WTC11 (cell line): Measurements from ENCODE around the gene ATAD3C. TPM values are rescaled to one million over a fixed set of nuclear protein-coding genes. Genes with fewer than 3 reads are reported as not detected.

Experiments
- ATAC-seq: fragments of 200-7000 bp; cut with Tn5 transposase; 2 replicates; pipeline ENCODE4 v1.10.0; 2021; ENCODE audit warnings: mild to moderate bottlenecking, moderate library complexity
- CTCF ChIA-PET: fragments of 300-600 bp; sonication (Branson Sonifier 250); formaldehyde crosslinking; loops from one replicate; lab custom pipeline; 2021; ENCODE audit warnings: antibody characterized with exemption; lab: Charles Lee
- POLR2A ChIA-PET: fragments of 350-600 bp; sonication (Branson Sonifier 250); formaldehyde crosslinking; loops from one replicate; lab custom pipeline; 2021; ENCODE audit warnings: antibody characterized with exemption; lab: Charles Lee
- DNase-seq: peaks from one replicate; pipeline ENCODE4 v3.0.0; 2021; ENCODE audit warnings: low spot score
- H3K27ac Mint-ChIP-seq: 2 replicates; pipeline ENCODE4 v1.8.0; 2021; ENCODE audit warnings: mixed read lengths
- H3K27me3 Mint-ChIP-seq: 2 replicates; pipeline ENCODE4 v1.8.0; 2021; ENCODE audit warnings: low read depth, mild to moderate bottlenecking, moderate library complexity, mixed read lengths
- H3K36me3 Mint-ChIP-seq: 2 replicates; pipeline ENCODE4 v1.8.0; 2021; ENCODE audit warnings: mixed read lengths
- H3K4me1 Mint-ChIP-seq: 2 replicates; pipeline ENCODE4 v1.8.0; 2022; ENCODE audit warnings: mixed read lengths
- H3K4me3 Mint-ChIP-seq: 2 replicates; pipeline ENCODE4 v1.8.0; 2021; ENCODE audit warnings: mild to moderate bottlenecking, moderate library complexity, mixed read lengths
- H3K9me3 Mint-ChIP-seq: 2 replicates; pipeline ENCODE4 v1.8.0; 2021; ENCODE audit warnings: mixed read lengths
- CBFB ChIP-seq: sonication (generic); formaldehyde crosslinking; IDR thresholded peaks from 2 replicates; pipeline ENCODE4 v1.8.1; 2022; ENCODE audit warnings: mild to moderate bottlenecking, low read depth, missing genetic modification reagents
- CREB1 ChIP-seq: sonication (generic); formaldehyde crosslinking; IDR thresholded peaks from 2 replicates; pipeline ENCODE4 v1.8.0; 2023; ENCODE audit warnings: mild to moderate bottlenecking, missing genetic modification reagents
- FOXK1 ChIP-seq: sonication (generic); formaldehyde crosslinking; IDR thresholded peaks from 2 replicates; pipeline ENCODE4 v1.8.0; 2022; ENCODE audit warnings: mild to moderate bottlenecking, moderate library complexity, missing genetic modification reagents
- NFYB ChIP-seq: sonication (generic); formaldehyde crosslinking; conservative IDR thresholded peaks from 2 replicates; pipeline ENCODE4 v1.8.0; 2022; ENCODE audit warnings: low read depth, missing genetic modification reagents
- NR1H2 ChIP-seq: sonication (generic); formaldehyde crosslinking; IDR thresholded peaks from 2 replicates; pipeline ENCODE4 v1.9.0; 2021; ENCODE audit warnings: mild to moderate bottlenecking, moderate library complexity, missing genetic modification reagents
- OVOL2 ChIP-seq: fragments of 250-450 bp; sonication (Bioruptor Pico); IDR thresholded peaks from 2 replicates; pipeline ENCODE4 v1.9.0; 2021; ENCODE audit warnings: mild to moderate bottlenecking, borderline replicate concordance
- PRRX2 ChIP-seq: fragments of 250-450 bp; sonication (Bioruptor Pico); IDR thresholded peaks from 2 replicates; pipeline ENCODE4 v1.8.0; 2021; ENCODE audit warnings: mild to moderate bottlenecking
- RORB ChIP-seq: fragments of 250-450 bp; sonication (Bioruptor Pico); IDR thresholded peaks from 2 replicates; pipeline ENCODE4 v1.9.0; 2021; ENCODE audit warnings: mild to moderate bottlenecking
- TEAD4 ChIP-seq: sonication (generic); formaldehyde crosslinking; IDR thresholded peaks from 2 replicates; pipeline ENCODE4 v1.8.0; 2022; ENCODE audit warnings: mild to moderate bottlenecking, missing genetic modification reagents
- ZBTB21 ChIP-seq: sonication (generic); formaldehyde crosslinking; IDR thresholded peaks from 2 replicates; pipeline ENCODE4 v1.8.1; 2023; ENCODE audit warnings: mild to moderate bottlenecking, missing genetic modification reagents, borderline replicate concordance
- ZNF138 ChIP-seq: sonication (generic); formaldehyde crosslinking; conservative IDR thresholded peaks from 2 replicates; pipeline ENCODE4 v1.8.1; 2022; ENCODE audit warnings: mild to moderate bottlenecking, moderate library complexity, missing genetic modification reagents
- ZNF396 ChIP-seq: fragments of 250-450 bp; sonication (Bioruptor Pico); IDR thresholded peaks from 2 replicates; pipeline ENCODE4 v1.8.0; 2021; ENCODE audit warnings: mild to moderate bottlenecking, moderate library complexity, borderline replicate concordance
- total RNA-seq: library from RNA; stranded (reverse); gene quantifications from 3 replicates; pipeline ENCODE4 v1.2.3, GENCODE V29; 2021
- TF ChIP-seq, protein P1 (sequence below): sonication (generic); formaldehyde crosslinking; IDR thresholded peaks from 2 replicates; pipeline ENCODE4 v1.8.1; 2023; ENCODE audit warnings: mild to moderate bottlenecking, missing genetic modification reagents
- TF ChIP-seq, protein P2 (sequence below): sonication (generic); formaldehyde crosslinking; IDR thresholded peaks from 2 replicates; pipeline ENCODE4 v1.8.0; 2022; ENCODE audit warnings: mild to moderate bottlenecking, missing genetic modification reagents
- TF ChIP-seq, protein P3 (sequence below): sonication (generic); formaldehyde crosslinking; IDR thresholded peaks from 2 replicates; pipeline ENCODE4 v1.8.1; 2022; ENCODE audit warnings: mild to moderate bottlenecking, missing genetic modification reagents, moderate library complexity, borderline replicate concordance
- TF ChIP-seq, protein P4 (sequence below): sonication (generic); formaldehyde crosslinking; IDR thresholded peaks from 2 replicates; pipeline ENCODE4 v1.8.1; 2023; ENCODE audit warnings: mild to moderate bottlenecking, missing genetic modification reagents
- TF ChIP-seq, protein P5 (sequence below): sonication (generic); formaldehyde crosslinking; IDR thresholded peaks from 2 replicates; pipeline ENCODE4 v1.8.1; 2023; ENCODE audit warnings: mild to moderate bottlenecking, moderate library complexity, missing genetic modification reagents
- TF ChIP-seq, protein P6 (sequence below): fragments of 200-600 bp; IDR thresholded peaks from 2 replicates; pipeline ENCODE4 v1.8.0; 2022; ENCODE audit warnings: antibody characterized with exemption
- TF ChIP-seq, protein P7 (sequence below): sonication (generic); formaldehyde crosslinking; IDR thresholded peaks from 2 replicates; pipeline ENCODE4 v1.8.1; 2022; ENCODE audit warnings: mild to moderate bottlenecking, moderate library complexity, missing genetic modification reagents

ATAD3C gene
- total RNA-seq, 1 experiment from 2014 or later, result 0.61 TPM

DNA sequence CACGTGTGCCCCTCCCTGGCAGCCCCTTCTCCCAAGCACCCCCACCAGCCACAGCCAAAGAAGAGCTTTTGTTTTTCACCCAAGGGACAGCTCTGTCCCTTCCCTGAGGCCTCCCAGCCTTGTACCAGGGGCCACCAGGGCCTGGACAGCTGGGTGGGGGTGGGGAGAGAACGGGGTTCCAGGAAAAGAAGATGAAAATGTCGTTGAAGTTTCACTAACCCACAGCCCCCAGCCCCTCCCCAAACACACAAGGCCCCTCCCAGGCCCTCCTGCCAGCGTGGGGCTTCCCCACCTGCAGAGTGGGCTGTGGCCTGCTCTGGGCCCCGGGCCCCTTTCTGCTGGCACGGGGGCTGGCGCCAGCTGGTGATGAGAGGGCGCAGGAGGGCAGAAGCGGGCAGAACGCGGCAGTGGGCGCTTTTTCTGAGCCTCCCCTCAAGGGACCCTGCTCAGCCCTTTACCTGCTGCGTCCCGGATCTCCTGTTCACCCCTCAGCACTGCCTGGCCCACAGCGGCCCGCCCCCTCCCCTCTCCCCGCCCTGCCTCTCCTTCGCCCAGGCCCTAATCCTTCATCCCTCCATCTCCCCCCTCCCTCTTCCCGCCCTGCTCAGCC lies 22.9 kb upstream of the ATAD3C start:
- Mint-ChIP-seq H3K36me3 (no peaks in the 10 kb centered on the region), H3K27me3 (no peaks in the 10 kb centered on the region), H3K9me3 (no peaks in the 10 kb centered on the region), H3K4me3 (peak overlapping the region; percentile 60)
- ATAC-seq, result peak; percentile 8
- POLR2A ChIA-PET, result interaction anchor here (1.3 kb wide), 1 partner anchor 19 kb away, joined by 3 read pairs; no protein-coding TSS in a partner anchor
- TF ChIP-seq TEAD4 (CRISPR knock-in tag) (no peak), RORB (CRISPR knock-in tag) (no peak), ZNF396 (CRISPR knock-in tag) (no peak), CBFB (CRISPR knock-in tag) (no peak), OVOL2 (no peak), CREB1 (CRISPR knock-in tag) (no peak), PRRX2 (no peak), ZNF138 (CRISPR knock-in tag) (no peak), NR1H2 (CRISPR knock-in tag) (no peak), NFYB (CRISPR knock-in tag) (no peak), ZBTB21 (CRISPR knock-in tag) (no peak), FOXK1 (no peak)
- TF ChIP-seq, protein P1, sequence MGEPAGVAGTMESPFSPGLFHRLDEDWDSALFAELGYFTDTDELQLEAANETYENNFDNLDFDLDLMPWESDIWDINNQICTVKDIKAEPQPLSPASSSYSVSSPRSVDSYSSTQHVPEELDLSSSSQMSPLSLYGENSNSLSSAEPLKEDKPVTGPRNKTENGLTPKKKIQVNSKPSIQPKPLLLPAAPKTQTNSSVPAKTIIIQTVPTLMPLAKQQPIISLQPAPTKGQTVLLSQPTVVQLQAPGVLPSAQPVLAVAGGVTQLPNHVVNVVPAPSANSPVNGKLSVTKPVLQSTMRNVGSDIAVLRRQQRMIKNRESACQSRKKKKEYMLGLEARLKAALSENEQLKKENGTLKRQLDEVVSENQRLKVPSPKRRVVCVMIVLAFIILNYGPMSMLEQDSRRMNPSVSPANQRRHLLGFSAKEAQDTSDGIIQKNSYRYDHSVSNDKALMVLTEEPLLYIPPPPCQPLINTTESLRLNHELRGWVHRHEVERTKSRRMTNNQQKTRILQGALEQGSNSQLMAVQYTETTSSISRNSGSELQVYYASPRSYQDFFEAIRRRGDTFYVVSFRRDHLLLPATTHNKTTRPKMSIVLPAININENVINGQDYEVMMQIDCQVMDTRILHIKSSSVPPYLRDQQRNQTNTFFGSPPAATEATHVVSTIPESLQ (CRISPR knock-in tag), result no peak
- TF ChIP-seq, protein P2, sequence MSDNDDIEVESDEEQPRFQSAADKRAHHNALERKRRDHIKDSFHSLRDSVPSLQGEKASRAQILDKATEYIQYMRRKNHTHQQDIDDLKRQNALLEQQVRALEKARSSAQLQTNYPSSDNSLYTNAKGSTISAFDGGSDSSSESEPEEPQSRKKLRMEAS (CRISPR knock-in tag), result no peak
- TF ChIP-seq, protein P3, sequence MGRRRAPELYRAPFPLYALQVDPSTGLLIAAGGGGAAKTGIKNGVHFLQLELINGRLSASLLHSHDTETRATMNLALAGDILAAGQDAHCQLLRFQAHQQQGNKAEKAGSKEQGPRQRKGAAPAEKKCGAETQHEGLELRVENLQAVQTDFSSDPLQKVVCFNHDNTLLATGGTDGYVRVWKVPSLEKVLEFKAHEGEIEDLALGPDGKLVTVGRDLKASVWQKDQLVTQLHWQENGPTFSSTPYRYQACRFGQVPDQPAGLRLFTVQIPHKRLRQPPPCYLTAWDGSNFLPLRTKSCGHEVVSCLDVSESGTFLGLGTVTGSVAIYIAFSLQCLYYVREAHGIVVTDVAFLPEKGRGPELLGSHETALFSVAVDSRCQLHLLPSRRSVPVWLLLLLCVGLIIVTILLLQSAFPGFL (CRISPR knock-in tag), result no peak
- TF ChIP-seq, protein P4, sequence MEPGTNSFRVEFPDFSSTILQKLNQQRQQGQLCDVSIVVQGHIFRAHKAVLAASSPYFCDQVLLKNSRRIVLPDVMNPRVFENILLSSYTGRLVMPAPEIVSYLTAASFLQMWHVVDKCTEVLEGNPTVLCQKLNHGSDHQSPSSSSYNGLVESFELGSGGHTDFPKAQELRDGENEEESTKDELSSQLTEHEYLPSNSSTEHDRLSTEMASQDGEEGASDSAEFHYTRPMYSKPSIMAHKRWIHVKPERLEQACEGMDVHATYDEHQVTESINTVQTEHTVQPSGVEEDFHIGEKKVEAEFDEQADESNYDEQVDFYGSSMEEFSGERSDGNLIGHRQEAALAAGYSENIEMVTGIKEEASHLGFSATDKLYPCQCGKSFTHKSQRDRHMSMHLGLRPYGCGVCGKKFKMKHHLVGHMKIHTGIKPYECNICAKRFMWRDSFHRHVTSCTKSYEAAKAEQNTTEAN (CRISPR knock-in tag), result no peak
- TF ChIP-seq, protein P5, sequence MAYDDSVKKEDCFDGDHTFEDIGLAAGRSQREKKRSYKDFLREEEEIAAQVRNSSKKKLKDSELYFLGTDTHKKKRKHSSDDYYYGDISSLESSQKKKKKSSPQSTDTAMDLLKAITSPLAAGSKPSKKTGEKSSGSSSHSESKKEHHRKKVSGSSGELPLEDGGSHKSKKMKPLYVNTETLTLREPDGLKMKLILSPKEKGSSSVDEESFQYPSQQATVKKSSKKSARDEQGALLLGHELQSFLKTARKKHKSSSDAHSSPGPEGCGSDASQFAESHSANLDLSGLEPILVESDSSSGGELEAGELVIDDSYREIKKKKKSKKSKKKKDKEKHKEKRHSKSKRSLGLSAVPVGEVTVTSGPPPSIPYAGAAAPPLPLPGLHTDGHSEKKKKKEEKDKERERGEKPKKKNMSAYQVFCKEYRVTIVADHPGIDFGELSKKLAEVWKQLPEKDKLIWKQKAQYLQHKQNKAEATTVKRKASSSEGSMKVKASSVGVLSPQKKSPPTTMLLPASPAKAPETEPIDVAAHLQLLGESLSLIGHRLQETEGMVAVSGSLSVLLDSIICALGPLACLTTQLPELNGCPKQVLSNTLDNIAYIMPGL (CRISPR knock-in tag), result no peak
- TF ChIP-seq, protein P6, sequence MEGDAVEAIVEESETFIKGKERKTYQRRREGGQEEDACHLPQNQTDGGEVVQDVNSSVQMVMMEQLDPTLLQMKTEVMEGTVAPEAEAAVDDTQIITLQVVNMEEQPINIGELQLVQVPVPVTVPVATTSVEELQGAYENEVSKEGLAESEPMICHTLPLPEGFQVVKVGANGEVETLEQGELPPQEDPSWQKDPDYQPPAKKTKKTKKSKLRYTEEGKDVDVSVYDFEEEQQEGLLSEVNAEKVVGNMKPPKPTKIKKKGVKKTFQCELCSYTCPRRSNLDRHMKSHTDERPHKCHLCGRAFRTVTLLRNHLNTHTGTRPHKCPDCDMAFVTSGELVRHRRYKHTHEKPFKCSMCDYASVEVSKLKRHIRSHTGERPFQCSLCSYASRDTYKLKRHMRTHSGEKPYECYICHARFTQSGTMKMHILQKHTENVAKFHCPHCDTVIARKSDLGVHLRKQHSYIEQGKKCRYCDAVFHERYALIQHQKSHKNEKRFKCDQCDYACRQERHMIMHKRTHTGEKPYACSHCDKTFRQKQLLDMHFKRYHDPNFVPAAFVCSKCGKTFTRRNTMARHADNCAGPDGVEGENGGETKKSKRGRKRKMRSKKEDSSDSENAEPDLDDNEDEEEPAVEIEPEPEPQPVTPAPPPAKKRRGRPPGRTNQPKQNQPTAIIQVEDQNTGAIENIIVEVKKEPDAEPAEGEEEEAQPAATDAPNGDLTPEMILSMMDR, result no peak
- TF ChIP-seq, protein P7, sequence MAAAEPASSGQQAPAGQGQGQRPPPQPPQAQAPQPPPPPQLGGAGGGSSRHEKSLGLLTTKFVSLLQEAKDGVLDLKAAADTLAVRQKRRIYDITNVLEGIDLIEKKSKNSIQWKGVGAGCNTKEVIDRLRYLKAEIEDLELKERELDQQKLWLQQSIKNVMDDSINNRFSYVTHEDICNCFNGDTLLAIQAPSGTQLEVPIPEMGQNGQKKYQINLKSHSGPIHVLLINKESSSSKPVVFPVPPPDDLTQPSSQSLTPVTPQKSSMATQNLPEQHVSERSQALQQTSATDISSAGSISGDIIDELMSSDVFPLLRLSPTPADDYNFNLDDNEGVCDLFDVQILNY (CRISPR knock-in tag), result no peak
- TF ChIP-seq, all 79 proteins: peak for 0
- DNase-seq, result peak; percentile 18
- CTCF ChIA-PET, result interaction anchor here (1.2 to 1.8 kb wide), 3 partner anchors 14 to 363 kb away, joined by 3 to 7 read pairs (median 4); no protein-coding TSS in a partner anchor
- Mint-ChIP-seq H3K4me1 (peaks cover 40% of the 10 kb centered on the region), H3K27ac (no peak overlapping the region)
